Epithelial cell of proximal tubule (primary cell): ENCODE results near the gene BMPER. TPM values are rescaled to one million over a fixed set of nuclear protein-coding genes. Genes with fewer than 3 reads are reported as not detected.

Experiments
- DNase-seq: peaks from one replicate; pipeline ENCODE4 v3.0.0-alpha.2; 2011; ENCODE audit warnings: low read depth
- H3K4me3 ChIP-seq: 2 replicates; pipeline ENCODE4 v1.5.1; 2011; ENCODE audit warnings: low read depth, mild to moderate bottlenecking, low read length
- CTCF ChIP-seq: conservative IDR thresholded peaks from 2 replicates; pipeline ENCODE4 v1.5.1; 2012; ENCODE audit warnings: low read depth, mild to moderate bottlenecking, low read length
- total RNA-seq: library from RNA; depleted of rRNA; stranded (reverse); fragments of >200 nt; gene quantifications from 2 replicates; pipeline ENCODE4 v1.2.3, GENCODE V29; 2015

Gene BMPER
- total RNA-seq, 1 donor from 2014 or later: 0.29 TPM

GRCh38 chr7:34191162-34191561, 285.8 kb downstream of the BMPER start:
- no peak for DNase-seq
- H3K4me3 ChIP-seq: no peak overlapping the region
- TF ChIP-seq CTCF: no peak

- no peak for DNase-seq
- H3K4me3 ChIP-seq: no peak overlapping the region
- TF ChIP-seq CTCF: no peak
Observed at GRCh38 chr7:34191771-34192479, 286.6 kb downstream of the BMPER start.

- no peak for DNase-seq
- no peak for TF ChIP-seq CTCF
- H3K4me3 ChIP-seq: no peak overlapping the region
Observed at GRCh38 chr7:34192906-34193305, 287.6 kb downstream of the BMPER start.

- no peak overlapping the region for H3K4me3 ChIP-seq
- no peak for TF ChIP-seq CTCF
- no peak for DNase-seq
Observed at GRCh38 chr7:34198231-34198641, 292.9 kb downstream of the BMPER start.
